BE2C (cell line): ENCODE results near the gene ARHGEF25.

Source experiments
- DNase-seq: peaks from one replicate; pipeline ENCODE4 v3.0.0-alpha.2; 2020
- H3K27me3 ChIP-seq: fragments of 250-450 bp; sonication (Bioruptor Pico); 2 replicates; pipeline ENCODE4 v1.5.1; 2020; ENCODE audit warnings: mild to moderate bottlenecking
- H3K36me3 ChIP-seq: fragments of 250-450 bp; sonication (Bioruptor Pico); 2 replicates; pipeline ENCODE4 v1.5.1; 2020; ENCODE audit warnings: mild to moderate bottlenecking
- H3K4me1 ChIP-seq: fragments of 250-450 bp; sonication (Bioruptor Pico); 2 replicates; pipeline ENCODE4 v1.5.1; 2020
- H3K4me3 ChIP-seq: 2 replicates; pipeline ENCODE4 v1.5.1; 2011; ENCODE audit warnings: low read depth, low read length
- H3K9me3 ChIP-seq: fragments of 250-450 bp; sonication (Bioruptor Pico); 2 replicates; pipeline ENCODE4 v1.5.1; 2020
- TF ChIP-seq, protein P1 (sequence below): IDR thresholded peaks from 2 replicates; pipeline ENCODE4 v1.5.1; 2012; ENCODE audit warnings: mild to moderate bottlenecking, low read depth, low read length

Gene ARHGEF25

DNA sequence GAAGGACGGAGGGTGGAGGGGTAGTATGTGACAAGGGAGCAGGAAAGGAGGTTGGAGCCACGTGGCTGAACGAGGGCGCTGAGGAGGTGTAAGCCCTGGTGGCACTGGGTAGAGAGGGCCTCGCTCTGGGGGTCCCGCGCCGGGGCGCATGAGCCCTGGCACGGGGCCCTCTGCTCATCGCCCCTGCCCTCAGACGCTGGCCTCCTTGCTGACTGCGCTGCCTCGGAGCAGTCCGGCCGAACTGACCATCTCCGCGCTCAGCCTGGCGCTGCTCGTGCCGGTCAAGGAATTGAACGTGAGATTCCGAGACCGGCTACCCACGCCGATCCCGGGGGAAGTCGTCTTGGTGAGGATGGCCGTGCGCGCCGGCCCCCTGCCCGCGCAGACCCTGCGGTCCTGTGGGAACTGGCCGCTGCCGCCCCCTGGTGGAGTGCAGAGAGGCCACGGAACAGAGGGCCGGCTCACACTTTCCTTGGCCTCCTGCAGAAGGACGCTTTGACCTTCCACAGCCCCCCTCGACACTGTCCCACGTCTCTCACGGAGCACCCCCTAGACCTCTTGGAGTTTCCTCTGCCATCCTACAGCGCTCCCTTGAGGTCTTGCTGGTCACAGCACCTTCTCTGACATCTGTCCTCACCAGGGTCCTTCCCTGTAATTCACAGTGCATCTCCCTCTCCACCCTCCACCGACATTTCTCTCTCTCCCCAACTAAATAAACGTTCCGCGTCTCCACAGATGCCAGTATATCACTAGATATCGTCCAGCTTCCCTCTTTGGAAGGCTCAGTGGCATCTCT lies 10.5 kb downstream of the ARHGEF25 start:
- Histone ChIP-seq H3K4me3 (peak overlapping the region; percentile 45), H3K9me3 (no peaks in the 10 kb centered on the region), H3K27me3 (peaks cover 6% of the 10 kb centered on the region; the same call in 1 of the 2 replicates), H3K4me1 (no peaks in the 10 kb centered on the region), H3K36me3 (no peaks in the 10 kb centered on the region)
- DNase-seq: peak; percentile 87
- TF ChIP-seq, protein P1, sequence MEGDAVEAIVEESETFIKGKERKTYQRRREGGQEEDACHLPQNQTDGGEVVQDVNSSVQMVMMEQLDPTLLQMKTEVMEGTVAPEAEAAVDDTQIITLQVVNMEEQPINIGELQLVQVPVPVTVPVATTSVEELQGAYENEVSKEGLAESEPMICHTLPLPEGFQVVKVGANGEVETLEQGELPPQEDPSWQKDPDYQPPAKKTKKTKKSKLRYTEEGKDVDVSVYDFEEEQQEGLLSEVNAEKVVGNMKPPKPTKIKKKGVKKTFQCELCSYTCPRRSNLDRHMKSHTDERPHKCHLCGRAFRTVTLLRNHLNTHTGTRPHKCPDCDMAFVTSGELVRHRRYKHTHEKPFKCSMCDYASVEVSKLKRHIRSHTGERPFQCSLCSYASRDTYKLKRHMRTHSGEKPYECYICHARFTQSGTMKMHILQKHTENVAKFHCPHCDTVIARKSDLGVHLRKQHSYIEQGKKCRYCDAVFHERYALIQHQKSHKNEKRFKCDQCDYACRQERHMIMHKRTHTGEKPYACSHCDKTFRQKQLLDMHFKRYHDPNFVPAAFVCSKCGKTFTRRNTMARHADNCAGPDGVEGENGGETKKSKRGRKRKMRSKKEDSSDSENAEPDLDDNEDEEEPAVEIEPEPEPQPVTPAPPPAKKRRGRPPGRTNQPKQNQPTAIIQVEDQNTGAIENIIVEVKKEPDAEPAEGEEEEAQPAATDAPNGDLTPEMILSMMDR: peak; percentile 92

DNA sequence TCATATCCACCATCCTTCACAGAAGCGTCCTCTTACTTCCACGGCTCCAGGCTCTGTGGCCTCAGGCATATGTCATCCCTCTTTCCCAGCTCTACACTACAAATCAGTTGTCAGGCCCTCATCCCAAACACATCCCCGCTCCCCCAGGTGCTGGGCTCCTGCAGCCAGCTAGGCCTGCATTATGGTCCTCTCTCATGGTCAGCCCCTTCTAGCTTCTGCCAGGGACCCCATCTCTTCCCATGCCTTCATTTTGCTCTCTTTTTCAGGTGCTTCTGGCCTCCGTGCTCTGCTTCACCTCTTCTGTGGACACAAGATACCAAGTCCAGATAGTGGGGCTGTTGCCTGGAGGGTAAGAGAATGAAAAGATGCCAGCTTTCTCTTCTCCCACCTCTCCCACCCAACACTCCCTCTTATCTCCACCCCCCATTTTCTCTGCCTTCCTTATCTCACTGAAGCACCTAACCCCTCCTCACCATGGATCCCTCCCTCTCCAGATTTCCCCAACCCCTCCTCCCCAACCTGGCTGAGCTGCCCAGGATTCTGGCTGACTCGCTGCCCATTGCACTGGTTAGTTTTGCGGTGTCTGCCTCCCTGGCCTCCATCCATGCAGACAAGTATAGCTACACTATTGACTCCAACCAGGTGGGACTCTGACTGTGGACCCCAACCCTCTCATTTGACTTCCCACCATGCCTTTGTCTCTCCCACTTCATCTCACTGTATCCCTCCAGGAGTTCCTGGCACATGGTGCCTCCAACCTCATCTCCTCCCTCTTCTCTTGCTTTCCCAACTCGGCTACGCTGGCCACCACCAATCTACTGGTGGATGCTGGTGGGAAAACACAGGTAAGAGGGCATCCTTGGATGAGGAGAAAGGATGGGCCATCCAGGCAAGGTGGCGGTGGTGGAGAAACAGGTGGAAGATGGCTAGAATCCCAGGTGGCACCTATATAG lies 11.3 kb downstream of the ARHGEF25 start:
- peaks cover 6% of the 10 kb centered on the region; the same call in 1 of the 2 replicates for H3K27me3 ChIP-seq

DNA sequence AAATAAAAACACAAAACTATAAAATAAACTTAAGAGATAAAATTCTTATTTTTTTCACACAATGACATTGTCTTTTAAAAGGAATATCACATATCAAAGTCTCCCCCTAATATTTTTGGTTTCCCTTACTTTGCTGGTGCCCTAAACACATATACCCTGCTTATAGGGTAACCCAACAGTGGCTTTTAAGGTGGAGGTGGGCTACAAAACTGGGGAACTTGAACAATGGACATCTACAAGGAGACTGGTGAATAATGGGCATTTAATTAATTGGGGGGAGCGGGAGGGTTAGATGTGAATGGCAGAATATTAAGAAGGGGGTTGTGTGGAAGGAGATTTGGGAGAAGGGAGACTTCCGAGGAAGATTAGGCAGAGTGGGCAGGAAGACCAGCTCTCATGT lies 12.2 kb downstream of the ARHGEF25 start:
- no peaks in the 10 kb centered on the region for H3K36me3 ChIP-seq
- H3K4me1 ChIP-seq: no peaks in the 10 kb centered on the region
- TF ChIP-seq, protein P1: no peak
- no peak for DNase-seq
- peaks cover 6% of the 10 kb centered on the region; the same call in 1 of the 2 replicates for H3K27me3 ChIP-seq
- no peak overlapping the region for H3K4me3 ChIP-seq
- no peaks in the 10 kb centered on the region for H3K9me3 ChIP-seq

More for the DNA sequence above, 11.3 kb downstream of the ARHGEF25 start:
- Histone ChIP-seq H3K4me3 (no peak overlapping the region), H3K4me1 (no peaks in the 10 kb centered on the region), H3K9me3 (no peaks in the 10 kb centered on the region), H3K36me3 (no peaks in the 10 kb centered on the region)
- TF ChIP-seq, protein P1: no peak
- no peak for DNase-seq

DNA sequence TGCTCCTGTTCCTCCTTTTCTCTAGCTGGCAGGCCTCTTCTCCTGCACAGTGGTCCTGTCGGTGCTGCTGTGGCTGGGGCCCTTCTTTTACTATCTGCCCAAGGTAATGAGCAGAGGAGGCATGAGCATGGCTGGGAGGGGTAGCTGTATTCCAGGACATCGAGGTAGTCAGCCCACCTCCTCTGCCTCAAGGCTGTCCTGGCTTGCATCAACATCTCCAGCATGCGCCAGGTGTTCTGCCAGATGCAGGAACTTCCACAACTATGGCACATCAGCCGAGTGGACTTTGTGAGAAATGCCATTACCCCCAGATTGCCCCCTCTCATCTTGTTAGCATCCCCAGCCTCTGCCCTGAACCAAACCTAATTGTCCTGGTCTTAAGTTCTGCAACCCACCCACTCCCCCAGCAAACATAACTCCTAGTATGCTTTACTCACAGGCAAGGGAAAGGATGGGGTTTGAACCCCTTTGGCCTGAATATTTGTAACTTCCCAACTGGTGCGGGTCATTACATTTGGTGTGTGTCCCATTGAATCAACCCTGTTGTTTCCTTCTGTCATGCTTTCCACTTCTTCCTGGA lies 12.7 kb downstream of the ARHGEF25 start:
- DNase-seq: no peak
- Histone ChIP-seq H3K36me3 (peaks cover 3% of the 10 kb centered on the region; the same call in 1 of the 2 replicates), H3K9me3 (no peaks in the 10 kb centered on the region), H3K27me3 (peaks cover 6% of the 10 kb centered on the region; the same call in 1 of the 2 replicates), H3K4me1 (no peaks in the 10 kb centered on the region), H3K4me3 (no peak overlapping the region)
- TF ChIP-seq, protein P1: no peak

DNA sequence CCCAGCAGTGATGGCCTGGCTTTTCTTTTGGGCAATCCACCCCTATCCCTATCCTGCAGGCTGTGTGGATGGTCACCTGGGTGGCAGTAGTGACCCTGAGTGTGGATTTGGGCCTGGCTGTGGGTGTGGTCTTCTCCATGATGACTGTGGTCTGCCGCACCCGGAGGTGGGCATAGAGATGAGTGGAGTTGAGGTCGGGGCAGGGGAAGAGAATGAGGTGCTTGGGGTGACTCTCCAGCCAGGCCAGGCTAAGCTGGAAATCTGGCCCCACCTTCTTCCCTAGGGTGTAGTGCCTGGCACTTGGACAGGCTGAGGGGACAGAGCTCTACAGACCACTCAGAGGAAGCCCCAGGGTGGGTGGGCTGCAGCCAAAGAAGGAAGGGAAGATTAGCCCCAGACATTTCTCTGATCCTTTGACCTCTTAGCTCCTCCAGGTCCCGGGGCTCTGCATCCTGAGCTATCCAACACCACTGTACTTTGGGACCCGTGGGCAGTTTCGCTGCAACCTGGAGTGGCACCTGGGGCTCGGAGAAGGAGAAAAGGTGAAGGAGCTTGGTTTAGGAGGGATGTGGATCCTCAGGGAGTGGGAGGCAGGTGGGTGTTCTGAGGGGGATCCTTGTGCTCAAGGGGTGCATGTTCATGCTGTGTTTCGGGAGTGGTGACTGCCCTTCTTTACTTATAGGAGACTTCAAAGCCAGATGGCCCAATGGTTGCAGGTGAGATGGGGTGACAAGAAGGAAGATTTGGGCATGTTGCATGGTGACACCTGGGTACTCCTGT lies 13.4 kb downstream of the ARHGEF25 start:
- H3K27me3 ChIP-seq: peaks cover 6% of the 10 kb centered on the region; the same call in 1 of the 2 replicates
- H3K4me3 ChIP-seq: no peak overlapping the region
- DNase-seq: no peak

More for the DNA sequence above, 13.4 kb downstream of the ARHGEF25 start:
- H3K4me1 ChIP-seq: no peaks in the 10 kb centered on the region
- H3K36me3 ChIP-seq: peaks cover 3% of the 10 kb centered on the region; the same call in 1 of the 2 replicates
- no peaks in the 10 kb centered on the region for H3K9me3 ChIP-seq
- TF ChIP-seq, protein P1: no peak
